Coronary artery (tissue), 2 donors: ENCODE results near the gene CSTB.

Experiments
- DNase-seq: peaks from one replicate; pipeline ENCODE4 v3.0.0-alpha.2; 2017; ENCODE audit warnings: low spot score
- H3K27ac ChIP-seq, 2 donors: fragments of 200-600 bp; sonication (generic); one replicate each; pipeline ENCODE4 v1.5.1; 2016 to 2019
- H3K4me3 ChIP-seq: fragments of 200-600 bp; sonication (generic); 2 replicates; pipeline ENCODE4 v1.5.1; 2016; ENCODE audit warnings: mild to moderate bottlenecking, moderate library complexity
- TF ChIP-seq, protein P1 (sequence below): fragments of 200-600 bp; sonication (generic); IDR thresholded peaks from one replicate; pipeline ENCODE4 v1.5.1; 2019; ENCODE audit warnings: antibody characterized with exemption

Gene CSTB

DNA sequence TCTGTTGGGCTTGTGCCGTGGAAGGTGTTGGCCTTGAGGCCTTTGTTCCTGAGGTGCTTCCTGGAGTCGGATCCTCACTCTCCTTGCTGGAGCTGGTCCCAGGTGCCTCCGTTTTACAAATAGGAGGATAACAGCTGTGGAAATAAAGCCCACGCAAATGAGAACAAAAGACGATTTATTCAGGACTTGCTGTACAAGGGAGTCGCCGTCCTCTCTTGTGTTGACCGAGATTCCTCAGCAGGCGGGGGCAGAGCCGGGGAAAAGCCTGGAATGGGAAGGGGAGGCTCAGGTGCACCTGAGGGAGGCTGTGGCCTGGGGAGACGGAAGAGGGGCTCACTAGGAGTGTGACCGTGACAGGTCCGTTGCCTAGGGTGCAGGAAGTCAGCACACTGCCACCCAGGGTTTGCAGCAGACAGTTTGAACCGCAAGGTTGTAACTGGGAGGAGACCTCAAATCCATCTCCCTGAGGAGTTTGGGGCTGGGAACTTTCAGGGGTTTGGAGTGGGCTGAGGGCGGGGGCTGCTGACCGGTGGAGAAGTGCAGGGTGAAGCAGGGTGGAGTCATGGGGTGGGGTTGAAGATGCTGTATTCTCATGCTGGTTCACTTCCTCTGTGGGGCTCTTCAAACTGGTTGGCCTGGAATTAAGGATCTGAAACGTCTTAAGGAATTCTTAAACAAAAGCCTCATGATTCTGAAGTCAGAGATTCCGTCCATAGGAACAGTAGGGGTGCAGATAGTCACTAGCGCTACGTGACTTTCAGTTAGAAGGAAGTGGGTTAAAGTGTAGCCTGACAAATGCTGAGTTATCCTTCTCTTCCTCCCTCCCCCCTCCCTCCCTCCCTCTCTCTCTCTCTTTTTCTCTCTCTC is 2.6 kb upstream of the CSTB start:
- no peak for DNase-seq
- Histone ChIP-seq H3K4me3 (no peak overlapping the region), H3K27ac (no peak overlapping the region)
- TF ChIP-seq, protein P1, sequence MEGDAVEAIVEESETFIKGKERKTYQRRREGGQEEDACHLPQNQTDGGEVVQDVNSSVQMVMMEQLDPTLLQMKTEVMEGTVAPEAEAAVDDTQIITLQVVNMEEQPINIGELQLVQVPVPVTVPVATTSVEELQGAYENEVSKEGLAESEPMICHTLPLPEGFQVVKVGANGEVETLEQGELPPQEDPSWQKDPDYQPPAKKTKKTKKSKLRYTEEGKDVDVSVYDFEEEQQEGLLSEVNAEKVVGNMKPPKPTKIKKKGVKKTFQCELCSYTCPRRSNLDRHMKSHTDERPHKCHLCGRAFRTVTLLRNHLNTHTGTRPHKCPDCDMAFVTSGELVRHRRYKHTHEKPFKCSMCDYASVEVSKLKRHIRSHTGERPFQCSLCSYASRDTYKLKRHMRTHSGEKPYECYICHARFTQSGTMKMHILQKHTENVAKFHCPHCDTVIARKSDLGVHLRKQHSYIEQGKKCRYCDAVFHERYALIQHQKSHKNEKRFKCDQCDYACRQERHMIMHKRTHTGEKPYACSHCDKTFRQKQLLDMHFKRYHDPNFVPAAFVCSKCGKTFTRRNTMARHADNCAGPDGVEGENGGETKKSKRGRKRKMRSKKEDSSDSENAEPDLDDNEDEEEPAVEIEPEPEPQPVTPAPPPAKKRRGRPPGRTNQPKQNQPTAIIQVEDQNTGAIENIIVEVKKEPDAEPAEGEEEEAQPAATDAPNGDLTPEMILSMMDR = no peak

DNA sequence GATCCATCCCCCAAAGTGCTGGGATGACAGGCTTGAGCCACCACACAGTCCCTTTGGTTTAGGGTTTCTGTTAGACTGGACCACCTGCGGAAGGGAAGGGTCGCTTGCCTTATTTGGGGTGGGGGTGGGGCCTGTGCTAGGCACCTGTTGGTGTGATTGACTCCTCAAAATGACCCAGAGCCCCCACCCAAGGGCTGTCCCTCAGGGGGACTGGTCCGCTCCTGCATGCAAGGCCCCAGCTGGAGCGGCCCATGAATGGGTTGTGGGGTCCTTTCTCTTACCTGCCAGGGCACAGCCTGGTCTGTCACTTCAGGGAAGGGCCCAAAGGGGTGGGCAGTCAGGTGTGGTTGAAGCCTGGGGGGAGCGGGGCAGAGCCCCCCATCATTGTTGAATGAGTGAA is 1.8 kb upstream of the CSTB start:
- TF ChIP-seq, protein P1 = no peak
- no peak overlapping the region for H3K4me3 ChIP-seq
- H3K27ac ChIP-seq = no peak overlapping the region
- DNase-seq = no peak

- H3K27ac ChIP-seq = peak overlapping the region in 1 of 2 donors; percentile 82
- H3K4me3 ChIP-seq = peak overlapping the region; percentile 82
- TF ChIP-seq, protein P1 = no peak
- DNase-seq = no peak
These were observed 918 bp downstream of the CSTB start for GRCh38 chr21:43775190-43775589.

DNA sequence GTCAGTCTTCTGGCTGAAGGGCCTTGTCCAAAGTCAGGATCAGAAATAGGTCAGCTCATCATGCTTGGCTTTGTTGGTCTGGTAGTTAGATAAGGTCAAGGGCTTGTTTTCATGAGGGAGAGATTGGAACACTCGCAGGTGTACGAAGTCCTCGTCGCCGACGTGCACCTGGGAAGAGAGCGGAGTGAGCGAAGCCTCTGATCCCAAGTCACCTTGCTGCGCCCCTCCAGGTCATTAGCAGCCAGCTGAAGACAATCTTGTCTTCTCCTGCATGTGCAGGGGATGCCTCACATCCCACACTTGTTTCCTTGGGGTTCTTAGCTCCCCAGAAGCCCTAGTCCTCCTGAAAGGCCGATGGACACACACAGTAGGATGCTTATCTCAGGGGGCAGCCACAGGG is 1.9 kb downstream of the CSTB start:
- TF ChIP-seq, protein P1 = no peak
- no peak overlapping the region for H3K27ac ChIP-seq
- no peak overlapping the region for H3K4me3 ChIP-seq
- no peak for DNase-seq

DNA sequence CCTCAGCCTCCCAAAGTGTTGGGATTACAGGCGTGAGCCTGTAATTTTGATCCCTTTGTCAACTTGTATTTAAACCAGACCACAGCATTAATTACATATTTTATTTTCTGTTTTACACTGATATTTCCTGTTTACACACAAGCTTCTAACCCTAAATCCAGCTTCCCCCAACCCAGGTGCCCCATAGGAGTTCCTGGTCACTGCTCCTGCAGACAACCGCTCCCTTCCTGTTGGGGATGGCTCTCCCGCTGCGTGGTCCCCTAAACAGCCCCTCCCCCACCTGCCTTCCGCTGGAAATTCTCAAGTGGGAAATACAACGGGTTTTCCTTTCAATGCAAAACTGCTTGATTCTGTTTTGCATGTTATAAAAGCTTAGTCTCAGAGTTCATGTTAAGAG is 3.7 kb downstream of the CSTB start:
- Histone ChIP-seq H3K4me3 (no peak overlapping the region), H3K27ac (no peak overlapping the region)
- DNase-seq = no peak
- TF ChIP-seq, protein P1 = no peak

GRCh38 chr21:43771698-43772424 is 4.2 kb downstream of the CSTB start:
- Histone ChIP-seq H3K27ac (no peak overlapping the region), H3K4me3 (no peak overlapping the region)
- TF ChIP-seq, protein P1 = no peak
- no peak for DNase-seq
